DOHH2 (cell line): ENCODE results near the gene SDHC.

Experiments
- EZH2phosphoT487 ChIP-seq: fragments of 200-600 bp; sonication (generic); IDR thresholded peaks from 2 replicates; pipeline ENCODE4 v1.6.1; 2017; ENCODE audit warnings: borderline replicate concordance, mild to moderate bottlenecking, antibody characterized with exemption, low read length, moderate library complexity, mixed read lengths
- TF ChIP-seq, protein P1 (sequence below): fragments of 200-600 bp; sonication (generic); IDR thresholded peaks from one replicate; pipeline ENCODE4 v1.5.1; 2014; ENCODE audit warnings: antibody characterized with exemption, mild to moderate bottlenecking, low read depth, low read length; ENCODE audit not compliant: poor library complexity, severe bottlenecking

DNA sequence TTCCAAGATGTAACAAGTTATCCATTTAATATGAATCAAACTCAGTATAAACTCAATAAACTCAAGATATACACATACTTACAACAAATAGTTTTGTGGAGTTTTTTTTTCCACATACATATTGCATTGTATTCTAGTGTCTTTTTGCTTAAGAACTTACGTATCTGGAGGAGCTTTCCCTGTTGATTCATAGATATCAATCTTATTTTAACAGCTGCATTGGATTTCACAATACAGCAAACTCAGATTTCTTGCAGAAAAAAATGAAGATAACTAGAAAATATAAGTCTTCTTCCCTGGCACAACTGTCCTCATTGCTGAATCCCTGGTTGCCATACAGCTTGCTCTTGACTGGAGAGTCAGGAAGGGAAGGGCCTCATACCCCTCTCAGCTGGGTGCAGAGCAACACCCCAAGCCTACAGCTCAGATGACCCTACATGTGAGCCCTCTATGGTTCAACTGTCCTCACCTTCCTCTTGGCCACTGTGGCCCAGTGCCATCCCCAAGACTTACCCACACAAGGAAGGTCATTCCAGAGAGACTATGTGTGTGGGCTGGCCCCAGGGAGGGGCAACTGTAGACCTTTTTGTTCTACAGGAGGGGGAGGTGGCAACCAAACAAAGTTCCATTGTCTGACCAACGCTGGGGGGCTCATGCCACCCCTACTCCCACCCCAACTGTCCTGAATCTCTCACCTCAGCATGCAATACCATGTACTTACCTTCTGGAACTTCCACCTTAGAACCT lies 6.1 kb upstream of the SDHC start:
- TF ChIP-seq, protein P1, sequence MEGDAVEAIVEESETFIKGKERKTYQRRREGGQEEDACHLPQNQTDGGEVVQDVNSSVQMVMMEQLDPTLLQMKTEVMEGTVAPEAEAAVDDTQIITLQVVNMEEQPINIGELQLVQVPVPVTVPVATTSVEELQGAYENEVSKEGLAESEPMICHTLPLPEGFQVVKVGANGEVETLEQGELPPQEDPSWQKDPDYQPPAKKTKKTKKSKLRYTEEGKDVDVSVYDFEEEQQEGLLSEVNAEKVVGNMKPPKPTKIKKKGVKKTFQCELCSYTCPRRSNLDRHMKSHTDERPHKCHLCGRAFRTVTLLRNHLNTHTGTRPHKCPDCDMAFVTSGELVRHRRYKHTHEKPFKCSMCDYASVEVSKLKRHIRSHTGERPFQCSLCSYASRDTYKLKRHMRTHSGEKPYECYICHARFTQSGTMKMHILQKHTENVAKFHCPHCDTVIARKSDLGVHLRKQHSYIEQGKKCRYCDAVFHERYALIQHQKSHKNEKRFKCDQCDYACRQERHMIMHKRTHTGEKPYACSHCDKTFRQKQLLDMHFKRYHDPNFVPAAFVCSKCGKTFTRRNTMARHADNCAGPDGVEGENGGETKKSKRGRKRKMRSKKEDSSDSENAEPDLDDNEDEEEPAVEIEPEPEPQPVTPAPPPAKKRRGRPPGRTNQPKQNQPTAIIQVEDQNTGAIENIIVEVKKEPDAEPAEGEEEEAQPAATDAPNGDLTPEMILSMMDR: no peak
- no peak for TF ChIP-seq EZH2phosphoT487
